Activated CD4-positive, alpha-beta memory T cell treated with anti-CD3 and anti-CD28 coated beads for 36 hours (primary cell): ENCODE measurements around the gene MITF. TPM values are rescaled to one million over a fixed set of nuclear protein-coding genes. Genes with fewer than 3 reads are reported as not detected.

Experiments used
- CTCF ChIA-PET: fragments of 350-600 bp; sonication (Branson Sonifier 250); formaldehyde crosslinking; loops from one replicate; lab custom pipeline; 2021; ENCODE audit warnings: antibody characterized with exemption, inconsistent platforms; lab: Charles Lee
- POLR2A ChIA-PET: fragments of 350-600 bp; sonication (Branson Sonifier 250); formaldehyde crosslinking; loops from one replicate; lab custom pipeline; 2021; ENCODE audit warnings: antibody characterized with exemption; lab: Charles Lee
- DNase-seq: peaks from one replicate; pipeline ENCODE4 v3.0.0-alpha.2; 2020
- H3K27ac Mint-ChIP-seq: one replicate; pipeline ENCODE4 v1.8.0; 2021; ENCODE audit warnings: mixed read lengths
- H3K27me3 Mint-ChIP-seq: one replicate; pipeline ENCODE4 v1.8.0; 2021; ENCODE audit warnings: mixed read lengths
- H3K36me3 Mint-ChIP-seq: one replicate; pipeline ENCODE4 v1.8.0; 2021; ENCODE audit warnings: mixed read lengths
- H3K4me1 Mint-ChIP-seq: one replicate; pipeline ENCODE4 v1.8.0; 2021; ENCODE audit warnings: low read depth, mixed read lengths
- H3K4me3 Mint-ChIP-seq: one replicate; pipeline ENCODE4 v1.8.0; 2021; ENCODE audit warnings: mild to moderate bottlenecking, mixed read lengths
- H3K9me3 Mint-ChIP-seq: one replicate; pipeline ENCODE4 v1.8.0; 2021; ENCODE audit warnings: mixed read lengths
- intact Hi-C: fragments of 100-400 bp; cut with micrococcal nuclease; formaldehyde crosslinking; loops from one replicate; pipeline ENCODE4 v1.15.1; 2023
- total RNA-seq, 2 experiments: library from RNA; stranded (reverse); gene quantifications; one replicate each; pipeline ENCODE4 v1.2.3, GENCODE V29; 2021

MITF gene
- total RNA-seq, 2 experiments from 2014 or later: not detected

- Mint-ChIP-seq H3K27me3 (no peaks in the 10 kb centered on the region), H3K27ac (no peak overlapping the region), H3K4me1 (no peaks in the 10 kb centered on the region), H3K36me3 (no peaks in the 10 kb centered on the region), H3K4me3 (no peak overlapping the region), H3K9me3 (no peaks in the 10 kb centered on the region)
- intact Hi-C loops: no loop called here
- CTCF ChIA-PET: no interaction called here
- DNase-seq: no peak
- POLR2A ChIA-PET: no interaction called here
These were observed 28.3 kb downstream of the MITF start for GRCh38 chr3:69767571-69767970.

- ChIA-PET POLR2A (no interaction called here), CTCF (no interaction called here)
- no peak overlapping the region for H3K4me3 Mint-ChIP-seq
- no peaks in the 10 kb centered on the region for H3K36me3 Mint-ChIP-seq
- no peaks in the 10 kb centered on the region for H3K27me3 Mint-ChIP-seq
- no peak overlapping the region for H3K27ac Mint-ChIP-seq
- no peak for DNase-seq
- no peaks in the 10 kb centered on the region for H3K9me3 Mint-ChIP-seq
- intact Hi-C loops: no loop called here
- H3K4me1 Mint-ChIP-seq: no peaks in the 10 kb centered on the region
These were observed 29.2 kb downstream of the MITF start for GRCh38 chr3:69768438-69768837.

DNA sequence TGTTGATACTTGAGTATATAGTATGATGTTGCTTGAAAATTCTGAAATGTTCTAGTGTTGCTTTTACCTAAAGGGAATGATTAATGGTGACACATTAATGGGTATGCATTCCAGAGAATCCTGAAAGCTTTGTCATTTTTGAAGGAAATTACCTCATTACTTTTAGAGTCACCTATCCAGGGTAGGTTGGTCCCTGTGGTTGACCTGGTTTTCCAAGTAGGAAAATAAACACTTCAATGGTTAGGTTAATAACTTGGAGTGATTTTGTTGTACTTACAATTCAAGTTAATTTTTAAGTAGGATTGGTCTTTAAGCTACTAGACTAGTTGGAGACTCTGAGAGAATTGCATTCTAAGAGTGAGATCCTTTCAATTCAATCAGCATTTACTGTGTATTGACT, 31.0 kb downstream of the MITF start:
- Mint-ChIP-seq H3K36me3 (no peaks in the 10 kb centered on the region), H3K4me3 (no peak overlapping the region), H3K27me3 (no peaks in the 10 kb centered on the region), H3K9me3 (no peaks in the 10 kb centered on the region), H3K27ac (no peak overlapping the region), H3K4me1 (no peaks in the 10 kb centered on the region)
- CTCF ChIA-PET: no interaction called here
- DNase-seq: no peak
- POLR2A ChIA-PET: no interaction called here
- intact Hi-C loops: no loop called here

DNA sequence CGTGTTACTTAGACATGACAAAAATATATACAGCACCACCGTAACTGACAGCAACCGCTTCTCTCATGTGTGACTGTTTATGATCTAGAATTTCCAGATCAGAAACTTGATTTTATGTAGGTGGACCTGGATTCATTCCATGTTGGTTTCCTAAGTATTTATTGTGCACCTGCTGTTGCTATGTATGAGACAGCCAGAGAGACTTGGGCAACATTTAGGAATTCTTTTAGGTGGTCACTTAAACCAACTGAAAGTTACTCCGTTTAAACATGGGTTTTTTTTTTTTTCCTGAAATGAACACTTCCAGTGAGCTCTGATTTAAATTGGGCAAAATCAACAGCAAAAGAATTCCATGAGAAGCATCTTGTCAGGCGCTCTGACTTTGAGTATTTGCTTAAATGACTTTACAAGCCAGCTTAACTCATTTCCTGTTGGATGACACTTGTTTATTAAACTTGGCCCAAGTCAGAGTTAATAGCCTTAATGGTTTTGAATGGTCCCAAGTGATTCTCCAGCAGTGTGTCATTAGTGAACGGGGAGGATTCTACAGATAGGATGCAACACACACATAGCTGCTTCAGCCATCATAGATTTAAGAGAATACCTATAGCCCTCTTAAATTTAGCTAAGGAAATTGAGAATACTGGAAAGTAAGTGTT, 31.8 kb downstream of the MITF start:
- no peak for DNase-seq
- CTCF ChIA-PET: no interaction called here

GRCh38 chr3:69772152-69772867, 33.0 kb downstream of the MITF start:
- DNase-seq: no peak
- Mint-ChIP-seq H3K4me3 (no peak overlapping the region), H3K4me1 (no peaks in the 10 kb centered on the region), H3K36me3 (no peaks in the 10 kb centered on the region), H3K27me3 (no peaks in the 10 kb centered on the region), H3K9me3 (no peaks in the 10 kb centered on the region), H3K27ac (no peak overlapping the region)
- intact Hi-C loops: no loop called here
- CTCF ChIA-PET: no interaction called here
- POLR2A ChIA-PET: no interaction called here

More for the DNA sequence above, 31.8 kb downstream of the MITF start:
- Mint-ChIP-seq H3K4me3 (no peak overlapping the region), H3K9me3 (no peaks in the 10 kb centered on the region), H3K27me3 (no peaks in the 10 kb centered on the region), H3K27ac (no peak overlapping the region), H3K36me3 (no peaks in the 10 kb centered on the region), H3K4me1 (no peaks in the 10 kb centered on the region)
- POLR2A ChIA-PET: no interaction called here
- intact Hi-C loops: no loop called here

- Mint-ChIP-seq H3K27ac (no peak overlapping the region), H3K4me3 (no peak overlapping the region), H3K4me1 (no peaks in the 10 kb centered on the region), H3K9me3 (no peaks in the 10 kb centered on the region), H3K27me3 (no peaks in the 10 kb centered on the region), H3K36me3 (no peaks in the 10 kb centered on the region)
- DNase-seq: no peak
- CTCF ChIA-PET: no interaction called here
- intact Hi-C loops: no loop called here
- POLR2A ChIA-PET: no interaction called here
These were observed 34.8 kb downstream of the MITF start for GRCh38 chr3:69774029-69774428.

DNA sequence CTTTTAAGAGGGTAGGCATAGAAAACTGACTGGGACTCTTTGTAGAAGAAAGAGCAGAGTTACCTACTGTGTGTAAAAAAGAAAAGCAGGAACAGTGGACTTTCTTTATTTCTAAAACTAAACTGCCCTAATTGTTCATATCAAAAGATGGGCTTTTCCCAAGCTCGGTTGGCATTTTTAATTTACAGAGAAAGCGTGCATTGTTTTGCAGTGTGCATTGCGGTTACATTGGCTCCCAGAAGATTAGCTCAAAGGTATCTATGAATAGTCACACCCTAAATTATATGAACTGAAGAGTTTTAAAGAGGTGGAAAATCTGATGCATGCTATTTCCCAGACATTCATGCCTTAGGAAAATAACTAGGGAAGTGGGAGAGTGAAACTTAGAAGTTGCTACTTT, 36.5 kb downstream of the MITF start:
- intact Hi-C loops: no loop called here
- Mint-ChIP-seq H3K9me3 (no peaks in the 10 kb centered on the region), H3K27ac (no peak overlapping the region), H3K4me1 (no peaks in the 10 kb centered on the region), H3K36me3 (no peaks in the 10 kb centered on the region), H3K4me3 (no peak overlapping the region), H3K27me3 (no peaks in the 10 kb centered on the region)
- no peak for DNase-seq
- ChIA-PET POLR2A (no interaction called here), CTCF (no interaction called here)

GRCh38 chr3:69776289-69776688, 37.0 kb downstream of the MITF start:
- no peaks in the 10 kb centered on the region for H3K9me3 Mint-ChIP-seq
- ChIA-PET POLR2A (no interaction called here), CTCF (no interaction called here)
- no peak overlapping the region for H3K4me3 Mint-ChIP-seq
- intact Hi-C loops: no loop called here
- no peaks in the 10 kb centered on the region for H3K36me3 Mint-ChIP-seq
- no peaks in the 10 kb centered on the region for H3K4me1 Mint-ChIP-seq
- H3K27me3 Mint-ChIP-seq: no peaks in the 10 kb centered on the region
- H3K27ac Mint-ChIP-seq: no peak overlapping the region
- no peak for DNase-seq

DNA sequence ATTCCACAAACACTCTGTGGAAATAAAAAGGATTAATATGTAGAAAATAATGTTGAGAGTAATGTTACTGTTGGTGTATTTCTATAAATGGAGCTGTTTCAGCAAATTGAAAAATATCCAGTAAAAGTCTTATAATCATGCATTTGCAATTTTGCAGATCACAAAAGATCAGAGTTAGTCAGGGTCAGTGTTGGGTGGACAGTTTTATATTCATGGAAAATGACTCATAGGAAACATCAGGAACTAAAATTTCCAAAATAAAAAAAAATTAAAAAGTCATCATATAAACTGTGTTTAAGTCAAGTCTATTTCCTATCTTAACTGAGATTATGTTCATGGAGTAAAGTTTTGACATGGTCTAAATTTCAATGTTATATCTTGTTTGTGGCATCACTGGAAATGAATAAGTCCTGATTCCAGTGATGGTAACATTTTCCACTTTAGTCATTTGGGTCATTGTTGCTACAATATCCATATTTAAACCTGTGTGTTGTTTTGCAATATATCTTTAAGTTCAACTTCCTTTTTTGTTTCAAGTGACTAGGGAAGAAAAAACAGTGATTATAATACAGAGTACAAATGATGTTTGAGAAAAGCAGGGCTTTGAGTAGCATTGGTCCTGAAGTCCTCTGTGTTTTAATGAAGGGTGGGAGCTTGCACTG, 37.8 kb downstream of the MITF start:
- Mint-ChIP-seq H3K36me3 (no peaks in the 10 kb centered on the region), H3K4me3 (no peak overlapping the region), H3K27ac (no peak overlapping the region), H3K4me1 (no peaks in the 10 kb centered on the region), H3K27me3 (no peaks in the 10 kb centered on the region), H3K9me3 (no peaks in the 10 kb centered on the region)
- intact Hi-C loops: no loop called here
- ChIA-PET CTCF (no interaction called here), POLR2A (no interaction called here)
- DNase-seq: no peak

DNA sequence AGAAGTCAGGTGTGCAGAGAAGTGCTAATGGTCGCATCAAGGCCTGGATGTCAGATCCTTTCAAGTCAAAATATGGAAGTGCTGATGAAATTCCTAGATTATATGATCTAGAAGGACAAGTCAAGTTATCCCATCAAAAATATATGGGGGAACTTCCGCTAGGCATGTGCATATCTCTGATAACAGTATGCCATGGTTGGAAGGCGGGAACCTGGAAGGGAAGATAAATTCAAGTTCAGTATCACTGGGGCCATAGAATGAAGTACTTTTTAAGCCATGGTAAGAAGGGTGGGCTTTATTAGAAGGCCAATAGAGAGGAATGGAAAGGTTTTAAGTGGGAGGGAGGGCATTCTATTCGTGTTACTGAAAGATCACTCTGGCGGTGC, 38.3 kb downstream of the MITF start:
- H3K27ac Mint-ChIP-seq: no peak overlapping the region

DNA sequence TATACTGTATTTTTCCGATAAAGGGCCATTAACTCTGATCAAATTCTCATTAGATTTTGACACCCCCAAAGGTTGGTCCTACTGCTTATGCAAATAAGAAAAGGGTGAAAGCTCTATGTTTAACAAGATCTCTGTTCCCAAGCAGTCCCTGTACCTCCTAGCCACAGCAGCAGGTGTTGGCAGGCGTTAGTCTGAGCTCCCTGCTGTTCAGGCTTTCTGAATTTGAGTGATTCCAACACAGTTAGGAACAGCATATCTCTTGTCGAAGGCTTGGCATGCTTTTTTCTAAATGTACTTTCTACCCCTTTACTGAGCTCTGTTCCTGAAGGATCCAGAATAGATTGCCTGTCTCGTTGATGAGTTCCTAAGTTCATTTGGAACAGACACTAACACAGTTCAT, 42.3 kb downstream of the MITF start:
- CTCF ChIA-PET: no interaction called here
- Mint-ChIP-seq H3K4me1 (no peaks in the 10 kb centered on the region), H3K9me3 (no peaks in the 10 kb centered on the region), H3K36me3 (no peaks in the 10 kb centered on the region), H3K27me3 (no peaks in the 10 kb centered on the region), H3K4me3 (no peak overlapping the region), H3K27ac (no peak overlapping the region)
- no peak for DNase-seq
- intact Hi-C loops: no loop called here
- POLR2A ChIA-PET: no interaction called here

More for the DNA sequence above, 38.3 kb downstream of the MITF start:
- DNase-seq: no peak
- Mint-ChIP-seq H3K9me3 (no peaks in the 10 kb centered on the region), H3K27me3 (no peaks in the 10 kb centered on the region), H3K4me1 (no peaks in the 10 kb centered on the region), H3K4me3 (no peak overlapping the region), H3K36me3 (no peaks in the 10 kb centered on the region)
- ChIA-PET POLR2A (no interaction called here), CTCF (no interaction called here)
- intact Hi-C loops: no loop called here

- intact Hi-C loops: no loop called here
- Mint-ChIP-seq H3K27ac (no peak overlapping the region), H3K36me3 (no peaks in the 10 kb centered on the region), H3K4me1 (no peaks in the 10 kb centered on the region), H3K4me3 (no peak overlapping the region), H3K27me3 (no peaks in the 10 kb centered on the region), H3K9me3 (no peaks in the 10 kb centered on the region)
- ChIA-PET POLR2A (interaction anchor here (0.6 kb wide), 1 partner anchor 42 kb away, joined by 3 read pairs; no protein-coding TSS in a partner anchor), CTCF (no interaction called here)
- no peak for DNase-seq
These were observed 45.8 kb downstream of the MITF start for GRCh38 chr3:69784954-69785514.
